ENCODE results near the gene CAPN11. TPM values are rescaled to one million over a fixed set of nuclear protein-coding genes. Genes with fewer than 3 reads are reported as not detected.

CAPN11 gene
- total RNA-seq, 4 donors from 2014 or later, result 0.22 to 1.7 TPM; not detected in 2

DNA sequence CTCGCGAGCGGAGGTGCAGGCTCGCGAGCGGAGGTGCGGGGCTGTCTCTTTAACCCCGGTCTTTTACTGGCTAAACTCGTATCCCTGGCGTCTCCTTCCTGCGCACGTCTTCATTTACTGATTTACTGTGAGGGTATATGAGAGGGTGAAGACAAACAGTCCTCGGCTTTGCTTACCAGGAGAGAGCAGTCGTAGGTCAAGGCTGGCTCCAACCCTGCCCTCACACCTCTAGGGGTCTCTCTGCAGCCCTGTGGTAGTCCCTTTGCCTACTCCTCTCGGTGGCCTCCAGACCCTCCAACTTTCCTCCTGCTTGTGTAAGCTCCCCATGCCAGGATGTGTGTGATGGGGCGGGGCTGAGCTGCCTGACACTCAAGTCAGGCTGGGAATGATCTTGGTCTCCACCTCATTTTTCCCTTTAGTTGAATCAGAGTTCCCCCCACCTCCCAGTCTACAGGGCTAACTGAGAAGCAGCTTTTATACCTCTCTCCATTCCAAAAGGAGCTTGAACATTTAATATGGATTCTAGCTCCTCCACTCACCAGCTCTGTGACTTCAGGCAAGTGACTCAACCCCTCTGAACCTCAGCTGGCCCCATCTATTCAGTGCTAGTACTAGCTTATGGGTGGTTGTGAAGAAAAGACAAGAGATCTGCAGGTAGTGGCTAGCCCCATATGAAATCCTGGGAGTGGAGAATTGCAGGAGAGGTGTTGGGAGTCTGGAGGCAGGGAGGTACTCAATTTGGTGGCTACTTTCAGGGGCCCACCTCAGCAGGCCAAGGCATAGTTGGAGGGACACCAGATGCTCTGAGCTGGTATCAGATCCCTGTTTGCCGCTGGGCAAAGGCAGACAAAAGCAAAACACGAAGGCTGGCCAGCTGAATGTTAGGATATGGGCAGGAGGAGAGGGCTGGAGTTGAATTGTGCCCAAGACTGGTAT, 65.7 kb downstream of the CAPN11 start:
- intact Hi-C loops (cut with DNase I), result no loop called here
- TF ChIP-seq, protein P1, sequence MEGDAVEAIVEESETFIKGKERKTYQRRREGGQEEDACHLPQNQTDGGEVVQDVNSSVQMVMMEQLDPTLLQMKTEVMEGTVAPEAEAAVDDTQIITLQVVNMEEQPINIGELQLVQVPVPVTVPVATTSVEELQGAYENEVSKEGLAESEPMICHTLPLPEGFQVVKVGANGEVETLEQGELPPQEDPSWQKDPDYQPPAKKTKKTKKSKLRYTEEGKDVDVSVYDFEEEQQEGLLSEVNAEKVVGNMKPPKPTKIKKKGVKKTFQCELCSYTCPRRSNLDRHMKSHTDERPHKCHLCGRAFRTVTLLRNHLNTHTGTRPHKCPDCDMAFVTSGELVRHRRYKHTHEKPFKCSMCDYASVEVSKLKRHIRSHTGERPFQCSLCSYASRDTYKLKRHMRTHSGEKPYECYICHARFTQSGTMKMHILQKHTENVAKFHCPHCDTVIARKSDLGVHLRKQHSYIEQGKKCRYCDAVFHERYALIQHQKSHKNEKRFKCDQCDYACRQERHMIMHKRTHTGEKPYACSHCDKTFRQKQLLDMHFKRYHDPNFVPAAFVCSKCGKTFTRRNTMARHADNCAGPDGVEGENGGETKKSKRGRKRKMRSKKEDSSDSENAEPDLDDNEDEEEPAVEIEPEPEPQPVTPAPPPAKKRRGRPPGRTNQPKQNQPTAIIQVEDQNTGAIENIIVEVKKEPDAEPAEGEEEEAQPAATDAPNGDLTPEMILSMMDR (IDR thresholded peaks at IDR 0.05), result no peak
- no peak for TF ChIP-seq POLR2A (IDR thresholded peaks at IDR 0.05)
- peak overlapping the region in 1 of 3 donors; percentile 45 for H3K4me3 ChIP-seq (replicated peaks in 1 of 3)
- WGBS, 2 donors, result 15 to 25% methylated on average over 18 of the region's 18 CpGs
- no peak for DNase-seq
- H3K27me3 ChIP-seq, result no peaks in the 10 kb centered on the region
- H3K36me3 ChIP-seq, result no peaks in the 10 kb centered on the region
- H3K4me1 ChIP-seq, result peaks cover 45 to 71% of the 10 kb centered on the region in 2 donors
- H3K9me3 ChIP-seq, result no peaks in the 10 kb centered on the region
- H3K27ac ChIP-seq, result peak overlapping the region in 1 of 3 donors; percentile 95

GRCh38 chr6:44224965-44225305, 66.3 kb downstream of the CAPN11 start:
- 91 to 96% methylated on average over 4 of the region's 4 CpGs for WGBS, 2 donors
- no peak for DNase-seq

DNA sequence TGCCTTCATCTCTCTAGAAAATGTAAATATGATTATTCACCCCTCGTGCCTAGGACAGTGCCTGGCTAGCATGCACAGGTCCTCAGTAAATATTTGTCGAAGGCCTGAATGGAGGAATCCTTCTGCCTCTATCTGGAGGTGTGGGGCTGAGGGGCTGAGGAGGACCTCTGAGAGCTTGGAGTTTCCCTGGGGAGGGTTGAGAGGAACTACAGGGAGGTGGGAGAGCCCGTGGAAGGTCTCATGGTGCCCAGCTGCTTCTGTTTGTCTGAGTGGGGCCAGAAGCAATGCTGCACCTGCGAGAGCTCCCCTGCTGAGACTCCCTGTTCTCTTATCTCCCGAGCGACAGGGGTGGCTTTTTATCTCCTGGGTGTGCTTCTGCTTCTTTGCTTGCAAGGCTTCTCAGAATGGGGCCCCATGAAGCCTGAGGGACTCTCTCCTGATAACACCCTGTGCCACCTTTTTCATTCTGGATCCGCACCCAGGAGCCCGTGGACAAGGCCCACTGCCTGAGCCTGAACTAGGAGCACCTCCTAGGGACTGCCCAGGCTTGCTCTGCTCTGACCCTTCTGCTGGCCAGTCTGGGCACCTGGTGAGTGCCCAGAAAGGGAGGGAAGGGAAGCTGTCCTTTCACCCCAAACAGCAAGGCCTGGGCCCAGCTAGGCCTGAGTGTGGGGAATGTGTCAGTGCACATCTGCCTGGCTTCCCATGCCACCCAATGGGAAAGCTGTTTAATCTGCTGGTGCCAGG, 67.1 kb downstream of the CAPN11 start:
- H3K4me3 ChIP-seq (replicated peaks in 1 of 3), result no peak overlapping the region
- DNase-seq, result no peak
- intact Hi-C loops (cut with DNase I), result no loop called here
- H3K36me3 ChIP-seq, result peaks cover 10 to 11% of the 10 kb centered on the region in 2 donors
- TF ChIP-seq, protein P1 (IDR thresholded peaks at IDR 0.05), result no peak
- no peak for TF ChIP-seq POLR2A (IDR thresholded peaks at IDR 0.05)
- 91 to 96% methylated on average over 8 of the region's 8 CpGs for WGBS, 2 donors
- H3K27ac ChIP-seq, result peak overlapping the region in 1 of 3 donors; percentile 31
- H3K27me3 ChIP-seq, result no peaks in the 10 kb centered on the region
- no peaks in the 10 kb centered on the region for H3K9me3 ChIP-seq
- peaks cover 39 to 68% of the 10 kb centered on the region in 2 donors for H3K4me1 ChIP-seq

More at GRCh38 chr6:44224965-44225305, 66.3 kb downstream of the CAPN11 start:
- Histone ChIP-seq H3K27me3 (no peaks in the 10 kb centered on the region), H3K27ac (no peak overlapping the region), H3K4me1 (peaks cover 42 to 71% of the 10 kb centered on the region in 2 donors), H3K36me3 (peaks cover 2 to 4% of the 10 kb centered on the region in 2 donors), H3K4me3 (replicated peaks in 1 of 3) (no peak overlapping the region), H3K9me3 (no peaks in the 10 kb centered on the region)
- no peak for TF ChIP-seq POLR2A (IDR thresholded peaks at IDR 0.05)
- TF ChIP-seq, protein P1 (IDR thresholded peaks at IDR 0.05), result no peak
- intact Hi-C loops (cut with DNase I), result no loop called here

GRCh38 chr6:44226368-44227147, 67.9 kb downstream of the CAPN11 start:
- no peak for DNase-seq
- H3K27me3 ChIP-seq, result no peaks in the 10 kb centered on the region
- peak overlapping the region in 2 of 3 donors; percentile 31 to 41 for H3K27ac ChIP-seq
- WGBS, 2 donors, result 60 to 63% methylated on average over 15 of the region's 15 CpGs
- intact Hi-C loops (cut with DNase I), result no loop called here
- H3K4me3 ChIP-seq (replicated peaks in 1 of 3), result no peak overlapping the region
- peaks cover 31 to 60% of the 10 kb centered on the region in 2 donors for H3K4me1 ChIP-seq
- H3K9me3 ChIP-seq, result no peaks in the 10 kb centered on the region
- H3K36me3 ChIP-seq, result peaks cover 13 to 17% of the 10 kb centered on the region in 2 donors
- TF ChIP-seq, protein P1 (IDR thresholded peaks at IDR 0.05), result no peak
- TF ChIP-seq POLR2A (IDR thresholded peaks at IDR 0.05), result no peak

Measured in thyroid gland (tissue), 4 donors.